HG03064 (cell line): ENCODE data around the gene CEP78.
"Not testable (repeated sequence)": the region's sequence is repeated elsewhere in the genome, so short reads cannot be mapped to it uniquely, and the experiment has no call there.

Source experiments
- ATAC-seq: cut with Tn5 transposase; IDR thresholded peaks from one replicate; pipeline ENCODE4 v1.9.1; 2021; ENCODE audit warnings: low read depth; ENCODE audit not compliant: unreplicated experiment

Gene CEP78

DNA sequence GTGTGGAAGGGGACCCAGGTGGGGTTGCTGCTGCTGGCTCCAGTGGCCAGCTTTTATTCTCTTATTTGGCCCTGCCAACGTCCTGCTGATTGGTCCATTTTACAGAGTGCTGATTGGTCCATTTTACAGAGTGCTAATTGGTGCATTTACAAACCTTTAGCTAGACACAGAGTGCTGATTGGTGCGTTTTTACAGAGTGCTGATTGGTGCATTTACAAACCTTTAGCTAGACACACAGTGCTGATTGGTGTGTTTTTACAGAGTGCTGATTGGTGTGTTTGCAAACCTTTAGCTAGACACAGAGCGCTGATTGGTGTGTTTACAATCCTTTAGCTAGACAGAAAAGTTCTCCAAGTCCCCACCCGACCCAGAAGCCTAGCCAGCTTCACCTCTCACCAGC lies 48.3 kb downstream of the CEP78 start:
- ATAC-seq = not testable (repeated sequence)

DNA sequence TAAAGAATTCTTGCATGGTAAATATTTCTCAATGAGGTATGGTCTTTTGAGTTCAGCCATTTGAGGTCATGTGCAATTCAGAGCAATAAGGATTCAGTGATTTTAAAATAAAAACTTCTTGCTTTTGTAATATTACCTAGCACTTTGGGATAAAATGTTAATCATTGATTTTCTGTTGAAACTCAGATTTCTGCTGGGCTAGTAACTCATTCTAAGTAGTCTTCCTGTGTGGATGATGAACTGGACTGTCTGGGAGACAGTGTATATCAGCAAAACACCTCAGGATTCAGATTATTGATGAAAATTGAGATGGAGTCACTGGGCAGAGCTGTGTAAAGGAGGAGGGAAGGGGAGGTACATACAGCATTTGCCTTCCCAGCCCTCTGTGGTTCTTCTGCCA lies 50.2 kb downstream of the CEP78 start:
- no peak for ATAC-seq

DNA sequence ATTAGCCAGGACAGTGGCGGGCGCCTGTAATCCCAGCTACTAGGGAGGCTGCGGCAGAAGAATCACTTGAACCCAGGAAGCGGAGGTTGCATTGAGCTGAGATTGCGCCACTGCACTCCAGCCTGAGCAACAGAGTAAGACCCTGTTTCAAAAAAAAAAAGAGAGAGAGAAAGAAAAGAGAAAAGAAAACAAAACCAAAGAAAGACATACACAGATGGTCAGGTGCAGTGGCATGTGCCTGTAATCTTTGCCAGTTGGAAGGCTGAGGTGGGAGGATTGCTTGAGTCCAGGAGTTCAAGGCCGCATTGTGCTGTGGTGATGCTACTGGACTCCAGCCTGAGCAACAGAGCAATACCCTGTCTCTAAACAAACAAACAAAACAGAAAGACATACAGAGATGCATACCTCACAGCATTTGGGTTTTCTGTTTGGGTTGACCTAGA lies 51.1 kb downstream of the CEP78 start:
- ATAC-seq = no peak

DNA sequence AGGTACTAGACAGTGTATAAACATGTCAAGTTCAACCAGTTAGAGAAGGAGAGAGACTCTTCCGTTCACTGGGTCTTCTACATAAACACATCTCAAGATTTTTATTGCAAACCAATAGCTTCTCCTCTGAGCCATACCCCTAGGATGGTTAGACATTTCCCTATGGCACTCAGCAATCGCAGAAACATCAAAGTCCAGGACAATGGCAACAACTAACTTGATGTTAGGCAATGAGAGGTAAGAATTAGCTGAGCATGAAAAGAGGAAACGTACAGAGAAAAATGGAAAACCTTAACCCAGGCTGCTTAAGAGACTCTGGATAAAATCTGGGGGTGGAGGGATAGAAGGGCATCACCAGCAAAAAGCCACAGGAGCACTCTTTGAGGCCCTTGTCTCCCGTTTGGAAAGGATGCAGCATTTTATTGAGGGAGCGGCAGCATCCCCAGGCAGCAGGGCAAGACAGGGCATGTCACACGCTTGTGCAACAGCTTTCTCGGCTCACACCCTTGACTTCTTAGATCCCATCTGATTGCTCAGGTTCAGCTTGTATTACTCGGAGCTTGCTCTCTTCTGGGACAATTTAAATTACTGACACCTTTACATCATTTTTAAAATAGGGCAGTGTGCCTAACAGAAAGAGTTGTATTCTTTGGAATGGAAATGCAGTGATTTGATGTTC lies 52.5 kb downstream of the CEP78 start:
- ATAC-seq = no peak

DNA sequence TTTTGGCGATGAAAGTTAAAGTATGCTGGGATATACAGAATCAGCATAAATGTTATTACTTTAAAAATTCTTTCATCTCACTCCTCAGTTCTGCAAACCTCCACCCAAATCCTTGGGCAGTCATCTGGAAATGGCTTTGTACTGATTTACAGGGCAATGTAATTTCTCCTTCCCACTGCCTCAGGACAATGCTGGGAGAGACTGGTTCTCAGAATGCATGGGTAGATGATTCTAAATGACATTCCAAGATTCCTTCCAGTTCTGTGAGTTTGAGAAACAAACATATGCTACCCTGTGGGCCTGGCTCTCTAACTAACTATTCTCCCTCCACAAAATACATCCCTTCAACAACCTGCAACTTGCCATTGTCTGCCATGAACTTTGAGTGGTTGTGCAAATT lies 53.6 kb downstream of the CEP78 start:
- ATAC-seq = no peak

DNA sequence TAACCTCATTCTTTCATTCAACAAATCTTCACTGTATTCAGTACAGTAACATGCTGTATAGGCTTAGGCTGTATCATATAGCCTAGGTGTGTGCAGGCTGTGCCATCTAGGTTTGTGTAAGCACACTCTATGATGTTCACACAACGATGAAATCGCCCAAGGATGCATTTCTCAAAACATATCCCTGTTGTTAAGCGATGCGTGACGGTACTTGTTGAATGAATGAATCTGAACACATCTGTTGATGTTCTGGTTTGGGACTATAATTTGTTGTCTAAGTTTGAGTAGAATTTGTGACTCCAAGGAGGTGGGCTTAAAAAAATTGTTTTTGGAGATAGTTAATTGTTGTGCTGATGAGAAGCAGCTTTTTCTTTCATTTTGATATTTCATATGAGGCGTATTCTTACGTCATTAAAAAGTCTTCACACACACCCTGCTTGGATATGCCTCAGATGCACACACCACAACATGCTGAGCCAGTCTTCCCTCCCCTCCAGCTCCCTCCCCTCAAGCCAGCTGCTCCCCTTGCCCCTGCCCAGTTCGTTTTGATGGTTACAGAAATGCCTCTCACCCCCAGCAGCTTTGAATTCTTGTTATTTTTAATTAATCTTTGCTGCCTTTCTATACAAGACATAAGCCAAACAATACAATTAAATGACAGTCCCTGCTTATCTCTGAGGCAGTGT lies 55.5 kb downstream of the CEP78 start:
- ATAC-seq = no peak

DNA sequence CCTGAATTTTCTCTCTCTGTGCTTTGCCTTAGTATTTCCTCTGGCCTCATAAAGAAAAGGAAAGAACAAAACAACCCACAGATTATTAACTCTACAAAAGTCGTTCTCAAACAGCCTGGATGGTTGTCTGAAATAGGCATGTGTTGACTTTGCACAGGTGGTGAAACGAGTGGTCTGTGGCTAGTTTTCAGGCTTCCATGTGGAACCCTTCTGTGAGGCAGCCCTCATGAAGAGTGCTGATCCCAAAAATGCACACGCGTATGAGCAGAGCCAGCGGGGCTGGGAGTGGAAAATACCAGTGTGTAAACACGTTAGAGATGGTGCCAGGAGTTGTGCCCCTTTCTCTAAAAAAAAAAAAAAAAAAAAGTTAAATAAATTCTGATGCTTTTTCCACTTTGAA lies 56.2 kb downstream of the CEP78 start:
- ATAC-seq = no peak

DNA sequence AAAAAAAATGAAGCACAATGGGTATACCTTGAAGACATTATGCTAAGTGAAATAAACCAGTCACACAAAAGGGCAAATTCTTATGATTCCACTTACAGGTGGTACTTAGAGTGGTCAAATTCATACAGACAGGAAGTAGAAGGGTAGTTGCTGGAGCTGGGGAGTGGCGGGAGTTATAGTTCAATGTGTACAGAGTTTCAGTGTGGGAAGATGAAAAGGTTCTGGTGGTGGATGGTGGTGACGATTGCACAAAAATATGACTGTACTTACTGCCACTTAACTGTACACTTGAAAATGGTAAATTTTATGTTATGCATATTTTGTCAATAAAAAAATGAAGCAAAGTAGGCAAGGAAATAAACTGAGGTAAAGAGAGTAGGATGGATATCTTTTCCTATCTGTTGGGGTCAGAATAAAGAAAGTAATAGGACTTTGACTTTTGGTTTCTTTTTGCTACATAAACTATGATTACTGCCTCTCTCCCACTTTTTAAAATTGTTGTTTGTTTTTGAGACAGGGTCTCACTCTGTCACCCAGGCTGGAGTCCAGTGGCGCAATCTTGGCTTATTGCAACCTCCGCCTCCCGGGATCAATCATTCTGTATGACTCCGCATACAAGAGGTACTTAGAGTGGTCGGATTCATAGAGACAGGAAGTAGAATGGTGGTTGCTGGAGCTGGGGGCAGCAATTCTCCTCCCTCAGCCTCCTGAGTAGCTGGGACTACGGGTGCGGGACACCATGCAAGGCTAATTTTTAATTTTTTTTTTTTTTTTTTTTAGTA lies 57.0 kb downstream of the CEP78 start:
- no peak for ATAC-seq

DNA sequence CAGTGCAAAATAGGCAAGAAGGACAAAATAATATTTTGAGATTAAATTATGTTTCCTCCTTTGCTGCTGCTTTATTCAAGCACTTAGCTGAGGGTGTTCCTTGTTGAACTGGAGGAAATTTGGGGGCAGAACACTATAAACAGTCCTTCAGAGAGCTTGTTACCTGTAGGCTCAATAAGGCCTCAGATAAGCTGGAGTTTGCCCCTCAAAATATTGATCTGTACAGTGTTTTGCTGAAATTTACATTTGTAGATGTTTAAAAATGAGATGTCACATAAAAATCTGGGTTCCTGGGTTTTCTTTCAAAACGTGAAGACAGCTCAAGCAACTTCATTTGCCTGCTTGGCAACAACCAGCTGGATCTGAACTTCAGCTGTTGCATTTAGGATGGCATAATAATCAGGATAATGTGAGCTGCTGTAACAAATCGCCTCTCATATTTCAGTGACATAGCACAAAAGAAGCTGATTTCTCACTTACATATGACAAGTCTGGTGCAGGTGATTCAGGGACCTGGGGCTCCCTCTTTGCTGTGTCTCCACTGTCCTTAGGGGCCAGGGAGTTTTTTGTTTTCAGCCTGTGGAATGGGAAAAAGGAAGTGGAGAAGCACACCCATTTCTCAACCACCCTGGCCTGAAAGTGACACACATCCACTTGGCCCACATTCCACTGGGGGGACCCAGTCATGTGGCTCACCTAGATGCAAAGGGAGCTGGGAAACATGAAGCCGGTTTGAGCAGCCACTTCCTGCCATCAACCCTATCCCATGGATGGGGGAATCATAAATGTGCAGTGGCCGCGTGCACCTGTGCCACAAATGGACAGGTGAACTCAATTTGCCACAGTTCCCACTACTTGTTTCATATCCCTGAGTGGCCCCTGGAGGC lies 58.7 kb downstream of the CEP78 start:
- no peak for ATAC-seq

DNA sequence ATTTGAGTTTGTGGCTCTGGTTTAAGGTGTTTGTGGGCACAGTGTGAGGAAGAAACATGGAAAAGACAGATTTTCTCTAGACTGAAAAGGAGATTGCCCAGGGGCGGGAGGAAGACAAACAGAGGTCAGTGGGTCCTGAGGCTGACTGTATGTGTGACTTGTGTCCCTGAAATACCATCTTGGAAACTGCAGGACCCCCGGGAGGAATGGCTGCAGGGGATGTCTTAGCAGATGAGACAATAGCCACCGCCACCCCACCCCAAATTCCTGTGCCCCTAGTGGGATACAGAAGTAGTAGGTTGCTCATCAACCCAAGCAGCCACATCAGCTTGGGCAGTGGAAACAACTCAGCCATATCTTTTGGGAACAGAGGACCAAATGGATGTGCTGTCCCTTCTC lies 59.3 kb downstream of the CEP78 start:
- ATAC-seq = no peak

DNA sequence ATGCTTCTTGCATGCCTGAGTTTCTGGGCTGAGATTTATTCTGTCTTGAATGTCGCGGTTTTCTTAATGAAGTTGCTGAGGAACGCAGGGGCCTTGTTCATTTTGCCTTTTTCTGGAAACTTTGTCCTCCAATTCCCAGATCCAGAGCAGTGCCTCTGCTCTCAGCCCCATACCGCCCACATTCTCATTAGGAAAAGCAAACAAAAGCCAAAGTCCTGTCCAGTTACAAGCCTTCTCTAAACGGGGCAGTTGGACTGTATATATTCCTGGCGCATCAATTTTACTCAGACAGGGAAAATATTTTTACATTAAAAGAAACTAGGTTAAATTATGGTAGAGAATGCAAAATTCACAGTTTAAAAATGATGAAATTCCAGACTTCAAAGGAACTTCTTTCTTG lies 59.9 kb downstream of the CEP78 start:
- ATAC-seq = no peak

DNA sequence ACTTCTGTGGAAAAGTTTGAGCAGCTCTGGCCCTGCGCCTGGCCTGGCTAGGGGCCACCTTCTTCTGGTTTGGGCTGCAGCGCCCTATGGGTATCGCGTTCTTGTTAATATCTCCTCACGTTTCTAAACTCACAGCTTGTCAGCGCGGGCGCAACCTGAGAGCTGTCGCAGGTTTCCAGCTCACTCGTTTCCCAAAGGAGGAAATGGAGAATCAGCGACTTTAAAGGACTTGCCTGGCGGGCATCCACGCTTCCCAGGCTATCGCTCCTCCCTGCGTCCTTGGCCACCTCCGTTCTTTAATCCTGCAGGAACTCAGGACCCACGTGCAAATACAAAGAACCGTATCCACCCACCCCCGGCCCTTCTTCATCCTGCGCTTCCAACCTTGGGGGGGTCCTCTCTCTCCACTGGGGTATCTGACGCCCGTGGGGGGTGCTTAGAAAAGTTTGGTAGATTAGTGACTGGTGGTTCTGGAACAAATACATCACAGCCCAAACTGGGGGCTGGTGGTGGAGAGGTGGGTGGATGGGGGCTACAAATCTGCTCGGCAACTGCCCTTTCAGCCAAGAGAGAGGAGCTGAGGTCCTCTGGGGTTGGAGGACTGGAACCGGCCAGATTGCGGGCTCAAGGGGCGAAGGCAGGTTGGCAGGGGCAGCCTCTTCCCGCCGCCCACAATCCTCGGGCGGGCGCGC lies 60.5 kb downstream of the CEP78 start:
- ATAC-seq = no peak

DNA sequence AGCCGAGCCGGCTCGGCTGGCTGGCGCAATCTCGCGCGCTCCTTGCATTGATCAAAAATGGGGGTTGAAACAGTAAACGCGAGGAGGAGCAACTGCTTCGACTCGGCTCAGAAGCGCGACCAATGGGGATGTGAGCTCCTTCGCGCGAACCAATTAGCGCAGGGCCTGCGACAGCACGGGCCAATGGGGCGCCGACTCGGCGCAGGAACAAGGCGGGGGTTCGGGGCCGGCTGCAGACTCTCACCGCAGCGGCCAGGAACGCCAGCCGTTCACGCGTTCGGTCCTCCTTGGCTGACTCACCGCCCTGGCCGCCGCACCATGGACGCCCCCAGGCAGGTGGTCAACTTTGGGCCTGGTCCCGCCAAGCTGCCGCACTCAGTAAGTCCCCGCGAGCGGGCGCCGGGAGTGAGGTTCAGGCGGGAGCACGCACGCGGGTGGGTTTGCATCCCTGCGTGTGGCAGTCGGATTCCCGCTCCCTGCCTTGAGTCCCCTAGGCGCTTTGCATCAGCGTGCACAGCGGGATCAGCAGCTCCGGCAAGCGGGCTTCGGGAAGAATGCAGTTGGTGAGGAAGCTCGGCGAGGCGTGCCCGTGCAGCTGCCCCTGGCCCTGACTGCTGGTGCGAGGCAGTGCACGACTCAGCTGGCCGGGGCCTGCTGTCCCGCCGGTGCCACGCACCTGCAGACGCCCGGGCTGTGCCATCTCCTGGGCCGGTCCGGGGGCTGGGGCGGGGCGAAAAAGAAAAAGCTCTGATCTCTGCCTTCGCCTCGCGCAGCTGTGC lies 61.2 kb downstream of the CEP78 start, which contains the start of gene PSAT1:
Gene PSAT1 (plus strand): TSS at position 233 of the 779 bp plus-strand sequence. CDS start 86 bp downstream, at position 319.
- peak; percentile 98 for ATAC-seq

DNA sequence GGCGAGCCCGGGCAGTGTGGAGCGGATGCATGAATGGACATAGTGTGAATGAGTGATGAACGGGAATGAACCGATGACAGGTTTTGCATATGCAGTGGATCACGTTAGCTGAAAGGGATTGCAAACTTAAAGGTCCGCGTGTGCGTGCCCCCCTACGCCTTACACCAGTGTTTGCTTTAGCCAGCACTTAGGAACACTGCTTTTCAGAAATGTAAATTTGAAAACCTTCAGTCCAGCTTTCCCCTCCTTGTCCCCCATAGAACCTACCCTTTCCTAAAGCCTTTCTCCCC lies 61.7 kb downstream of the CEP78 start:
- no peak for ATAC-seq

DNA sequence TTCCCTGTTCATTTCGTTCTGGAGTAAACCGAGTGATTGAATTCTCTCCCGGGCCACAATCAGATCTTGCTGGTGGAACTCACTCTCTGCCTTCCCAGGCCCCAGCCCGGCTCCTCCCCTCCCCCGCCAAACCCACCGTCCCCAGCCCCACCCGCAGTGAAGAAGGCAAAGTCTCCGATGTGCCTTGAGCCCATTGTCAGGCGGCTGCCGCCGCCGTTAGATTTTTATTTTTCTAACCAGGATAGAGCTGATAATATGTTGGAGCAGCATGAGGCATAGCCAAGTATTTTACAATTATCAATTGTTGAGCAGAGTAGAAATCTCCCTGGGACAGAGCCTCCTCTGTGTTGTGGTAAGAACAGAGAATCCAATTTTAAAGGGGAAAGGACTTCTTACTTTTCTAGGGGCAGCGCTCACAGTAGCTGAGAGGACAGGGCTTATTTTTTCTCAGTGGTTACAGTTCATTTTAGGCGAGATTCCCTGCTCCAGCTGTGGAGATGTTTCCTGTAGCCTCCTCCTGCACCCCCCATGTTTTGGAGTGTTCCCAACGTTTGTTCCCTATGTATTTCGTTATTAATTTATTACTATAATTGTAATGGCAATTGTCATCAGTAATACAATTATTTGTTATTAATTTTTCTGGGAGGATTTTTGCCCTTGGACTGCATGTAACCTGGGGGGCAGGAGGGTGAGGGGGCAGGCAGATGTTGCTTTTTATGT lies 62.3 kb downstream of the CEP78 start:
- ATAC-seq = no peak

DNA sequence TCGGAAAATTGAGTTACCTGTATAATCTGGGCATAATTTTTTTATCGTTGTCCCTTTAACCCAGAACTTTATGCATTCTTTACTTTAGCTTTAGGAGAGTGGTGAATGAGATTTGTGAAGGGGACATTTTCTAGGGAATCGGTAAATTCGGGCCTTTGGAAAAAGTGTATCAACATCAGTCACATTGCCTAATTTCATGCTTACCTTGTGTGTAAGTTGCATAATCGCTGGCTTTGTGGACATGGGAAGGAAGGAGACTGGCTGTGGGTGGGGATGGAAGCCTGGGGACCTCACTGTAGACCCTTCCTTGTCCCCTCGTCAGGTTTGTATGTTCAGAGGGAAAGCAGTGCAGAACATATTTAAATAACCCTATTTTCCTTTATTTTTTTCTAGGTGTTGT lies 64.3 kb downstream of the CEP78 start:
- ATAC-seq = no peak

DNA sequence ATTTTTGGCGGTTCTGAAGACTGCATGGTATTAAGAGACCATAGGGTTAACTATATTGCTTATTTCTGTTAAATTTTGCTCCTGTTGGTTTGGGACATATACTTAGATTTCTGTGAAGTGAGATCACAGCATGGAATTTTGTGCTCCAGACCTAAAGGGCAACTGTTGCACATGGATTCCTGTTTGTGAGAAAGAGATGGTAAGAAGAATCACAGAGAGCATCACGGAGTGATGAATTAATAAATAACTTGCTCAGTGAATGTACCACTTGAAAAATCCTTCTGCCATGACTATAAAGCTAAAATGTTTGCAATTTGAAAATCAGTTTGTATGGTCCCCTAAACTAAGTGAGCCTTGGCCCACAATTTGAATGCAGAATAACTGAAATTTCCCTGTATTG lies 65.6 kb downstream of the CEP78 start:
- ATAC-seq = no peak

DNA sequence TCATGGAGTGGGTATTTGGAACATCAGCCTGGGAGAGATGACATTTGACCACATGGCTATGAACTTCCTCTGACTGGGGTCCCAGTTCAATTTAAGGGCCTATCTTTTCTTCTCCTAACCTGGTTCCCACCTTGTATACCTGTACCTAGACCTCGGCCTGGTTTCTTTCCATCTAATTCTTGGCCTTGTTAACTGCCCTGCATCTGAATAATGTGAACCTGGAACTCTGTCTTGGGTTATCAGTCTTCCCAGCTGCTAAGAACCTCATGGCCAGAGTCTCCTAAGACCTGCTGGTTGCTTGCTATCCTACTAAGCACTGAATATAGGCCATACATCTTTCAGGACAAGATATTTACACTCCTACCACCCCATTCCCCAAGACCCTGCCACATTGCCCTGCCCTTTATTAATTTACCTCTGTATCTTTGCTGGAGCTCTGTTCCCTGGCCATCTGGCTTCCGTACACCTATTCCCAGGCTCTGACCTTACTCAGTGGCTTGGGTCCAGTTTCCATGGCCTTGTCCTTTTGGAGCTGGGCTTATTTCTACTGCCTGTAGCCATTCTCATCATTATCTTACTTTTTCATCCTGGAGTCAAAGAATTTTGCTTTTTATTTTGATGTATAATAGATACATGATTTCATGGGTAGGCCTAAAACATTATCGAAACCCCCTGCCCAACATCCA lies 67.6 kb downstream of the CEP78 start:
- ATAC-seq = no peak
